M059J (cell line): ENCODE results near the gene PBX1. TPM values are rescaled to one million over a fixed set of nuclear protein-coding genes. Genes with fewer than 3 reads are reported as not detected.
A peak's percentile ranks its signal among the peaks of the same experiment; 100 is the strongest.

Source experiments
- DNase-seq: peaks from one replicate; pipeline ENCODE4 v3.0.0-alpha.2; 2012; ENCODE audit warnings: low read depth
- total RNA-seq: library from RNA; depleted of rRNA; stranded (reverse); fragments of >200 nt; shearing (Covaris generic); gene quantifications from 2 replicates; pipeline ENCODE4 v1.2.3, GENCODE V29; 2014

Gene PBX1
- total RNA-seq, 1 experiment from 2014 or later, result 20.2 TPM

DNA sequence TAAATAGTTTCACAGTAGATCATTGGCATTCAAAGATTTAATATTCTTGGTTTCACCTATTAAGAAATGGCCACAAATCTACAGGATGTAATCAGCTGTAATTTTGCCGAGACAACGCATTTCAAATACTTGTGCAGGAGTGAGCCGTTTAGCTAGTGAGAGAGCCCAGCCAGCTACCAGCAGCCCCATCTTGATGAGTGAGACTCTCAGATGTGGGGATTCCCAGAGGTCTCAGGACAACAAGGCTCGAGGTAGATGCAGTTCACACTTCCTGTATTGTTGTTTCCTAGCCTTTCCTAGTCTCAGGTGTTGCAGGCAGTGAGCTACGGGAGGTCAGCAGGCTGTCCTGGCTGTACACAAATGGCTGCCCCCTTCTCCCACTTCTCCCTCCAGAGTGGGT lies 108.6 kb downstream of the PBX1 start:
- no peak for DNase-seq

DNA sequence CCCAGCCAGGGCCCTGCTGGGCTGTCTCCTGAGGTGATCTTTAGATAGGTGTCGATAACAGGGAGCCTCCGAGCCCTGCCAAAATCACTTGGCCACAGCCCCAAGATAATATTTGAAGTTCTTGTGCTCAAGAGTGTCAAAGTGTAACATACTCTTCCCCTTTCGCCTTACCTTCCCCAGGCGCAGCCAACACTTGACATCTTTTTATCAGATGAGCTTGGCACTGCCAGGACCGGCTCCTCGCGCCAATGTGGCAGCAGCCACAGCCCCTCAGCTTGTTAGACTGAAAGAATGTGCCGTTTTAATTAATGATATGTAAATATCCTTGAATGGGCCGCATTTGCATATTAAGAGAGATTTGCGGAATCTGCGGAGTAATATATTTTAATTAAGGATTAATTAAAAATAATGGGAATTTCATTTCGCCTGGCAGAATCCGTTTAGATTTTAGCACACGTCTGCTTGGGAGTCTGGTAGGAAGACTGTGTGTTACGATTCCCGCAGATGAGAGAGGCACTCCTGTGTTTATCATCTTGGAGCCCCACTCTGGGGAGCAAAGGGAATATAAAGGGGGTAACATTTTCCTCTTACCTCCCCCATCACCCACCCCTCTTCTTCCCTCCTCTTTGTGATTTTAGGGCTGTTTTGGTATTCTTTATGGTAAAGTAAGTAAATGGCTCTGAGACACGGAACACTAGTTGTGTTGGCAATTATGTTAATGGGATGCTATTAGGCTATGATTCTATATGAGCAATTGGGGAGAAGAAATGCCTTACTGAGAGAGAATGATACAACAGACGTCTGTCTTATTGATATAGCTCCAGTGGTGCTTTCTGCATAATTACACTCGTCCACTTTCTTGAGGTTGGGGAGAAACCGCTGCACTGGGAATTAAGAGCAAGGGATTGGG lies 109.8 kb downstream of the PBX1 start:
- DNase-seq, result no peak

DNA sequence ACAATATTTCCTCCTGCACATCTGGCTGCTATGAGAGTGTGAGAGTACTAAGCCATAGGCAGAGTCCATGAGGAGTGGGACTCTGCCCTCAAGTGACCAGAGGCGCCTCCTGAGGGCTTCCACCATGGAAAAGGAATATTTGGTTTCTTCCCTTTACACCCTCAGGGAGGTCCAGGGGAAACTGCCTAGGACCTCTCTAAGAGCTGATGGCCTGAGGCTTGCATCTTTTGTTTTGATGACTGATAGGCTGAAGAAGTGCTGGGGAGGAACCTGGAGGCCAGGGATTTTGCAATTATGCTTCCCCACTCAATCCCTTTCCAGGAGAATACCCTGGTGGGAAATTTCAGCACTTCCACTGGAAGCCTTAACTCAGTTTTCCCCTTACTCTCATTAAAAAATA lies 111.0 kb downstream of the PBX1 start:
- DNase-seq, result no peak

DNA sequence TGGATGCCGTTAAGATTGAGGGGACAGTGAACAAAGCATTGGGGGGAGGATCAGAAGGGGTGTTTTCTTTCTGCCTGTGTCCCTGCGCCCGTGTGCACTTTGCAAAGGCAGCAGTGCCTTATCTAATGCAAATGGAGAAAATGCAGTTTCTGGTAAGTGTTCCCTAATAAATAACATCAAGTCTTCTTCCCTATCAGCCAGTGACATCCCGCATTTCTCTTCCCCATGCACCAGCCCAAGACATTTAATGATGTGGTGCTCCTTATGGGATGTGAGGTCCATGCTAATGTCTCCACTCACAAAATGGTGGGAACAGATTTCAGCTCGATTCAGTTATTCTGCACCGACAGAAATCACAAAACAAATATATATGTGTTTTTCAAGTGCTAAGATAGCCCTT lies 111.8 kb downstream of the PBX1 start:
- DNase-seq, result no peak

DNA sequence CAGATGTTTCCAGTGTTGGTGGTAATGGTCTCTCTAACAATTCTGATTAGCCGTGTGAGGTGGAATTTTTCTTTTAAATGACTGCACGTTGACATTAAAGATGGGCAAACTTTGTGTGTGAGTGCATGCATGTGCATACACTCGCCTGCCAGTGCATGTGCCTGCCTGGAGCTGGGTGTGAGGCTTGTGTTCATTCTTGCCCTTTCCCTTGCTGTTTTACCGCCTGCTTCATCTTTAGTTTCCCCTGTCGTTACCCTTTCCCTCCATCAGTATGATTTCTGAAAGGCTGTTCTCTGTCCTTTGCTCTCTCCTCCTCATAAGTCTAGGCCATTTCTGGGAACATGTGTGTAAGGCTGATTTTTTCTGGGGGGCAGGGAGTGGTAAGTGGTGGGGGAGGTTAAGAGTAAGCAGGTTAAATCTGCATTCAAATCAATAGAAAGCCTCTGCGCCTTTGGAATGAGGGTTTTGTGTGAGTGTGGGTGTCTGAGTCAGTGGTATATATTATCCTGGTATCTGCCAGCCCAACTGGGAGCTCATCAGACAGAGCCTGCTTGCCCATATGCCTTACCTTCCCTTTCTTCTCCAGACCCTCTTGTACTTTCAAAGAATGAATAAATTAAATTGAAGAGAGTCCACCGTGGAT lies 112.5 kb downstream of the PBX1 start:
- no peak for DNase-seq

DNA sequence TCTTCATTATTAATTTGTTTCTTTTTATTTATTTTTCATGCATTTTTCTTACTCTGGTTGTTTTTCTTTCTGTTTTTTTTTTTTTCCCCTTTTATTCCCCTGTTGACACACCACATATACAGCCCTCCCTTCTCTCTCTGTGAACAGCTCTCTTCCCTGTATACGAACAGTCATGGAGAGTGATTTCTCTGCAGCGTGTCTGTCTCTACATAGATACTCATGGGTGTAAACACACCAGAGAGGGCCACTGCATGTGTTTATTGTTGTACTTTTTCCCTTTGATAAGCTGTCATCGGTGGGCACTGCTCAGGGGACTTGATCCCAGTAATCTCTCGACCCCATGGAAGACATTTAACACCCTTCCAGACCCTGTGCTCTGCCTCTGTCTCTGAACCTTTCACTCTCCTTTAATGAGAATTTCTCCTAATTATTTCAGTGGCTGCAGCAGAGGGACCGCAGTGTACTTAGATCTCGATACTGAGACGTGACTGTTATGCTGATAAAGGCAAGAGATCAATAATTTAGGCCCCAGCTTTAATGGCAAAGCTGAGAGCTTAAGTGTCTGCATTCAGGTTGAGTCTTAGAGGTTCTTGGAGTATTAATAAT lies 113.1 kb downstream of the PBX1 start:
- DNase-seq, result no peak

DNA sequence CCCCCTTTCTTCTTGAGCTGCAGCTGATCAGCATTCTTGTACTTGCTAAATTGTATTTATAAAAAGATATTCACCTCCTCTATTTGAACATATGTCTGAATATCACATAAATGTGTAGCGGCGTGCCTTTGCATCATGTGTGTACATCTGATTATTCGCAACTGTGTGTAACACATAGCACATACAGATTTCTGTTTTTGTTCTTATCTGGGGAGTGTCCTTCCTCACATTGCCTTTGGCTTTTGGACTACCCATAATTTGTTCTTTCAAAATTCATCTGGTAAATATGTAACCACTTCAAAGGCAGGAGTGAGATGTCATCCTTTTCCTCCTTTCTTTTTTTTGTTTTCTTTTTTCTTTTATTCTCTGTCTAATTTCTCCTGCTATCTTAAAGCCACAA lies 113.6 kb downstream of the PBX1 start:
- DNase-seq, result no peak

DNA sequence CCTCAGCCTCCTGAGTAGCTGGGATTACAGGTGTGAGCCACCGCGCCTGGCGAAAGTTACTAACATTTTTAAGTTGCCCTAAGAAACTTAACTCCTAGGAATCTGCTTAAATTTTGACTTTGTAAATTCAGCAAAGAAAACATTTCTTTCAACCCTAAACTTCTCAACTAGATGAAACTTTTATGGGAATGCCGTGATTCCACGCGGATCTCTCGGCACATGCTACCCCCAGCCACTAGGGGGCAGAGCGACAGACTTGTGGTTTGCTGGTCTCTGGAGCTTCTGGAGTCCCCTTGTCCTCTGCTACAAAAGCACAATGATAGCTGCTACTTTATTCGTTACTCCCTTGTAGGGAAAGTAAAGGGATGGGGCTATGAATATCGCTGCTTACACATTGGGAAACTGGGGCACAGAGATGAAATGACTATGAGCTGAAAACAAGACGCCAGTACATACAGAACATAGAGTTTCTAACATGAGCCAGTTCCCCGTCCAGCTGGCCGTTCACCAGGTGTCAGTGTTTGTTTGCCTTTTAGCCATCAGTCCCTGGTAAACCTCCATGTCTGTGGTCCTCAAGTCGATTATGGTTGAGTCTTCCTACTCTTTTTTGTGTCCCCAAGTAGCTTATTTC lies 114.7 kb downstream of the PBX1 start:
- no peak for DNase-seq

DNA sequence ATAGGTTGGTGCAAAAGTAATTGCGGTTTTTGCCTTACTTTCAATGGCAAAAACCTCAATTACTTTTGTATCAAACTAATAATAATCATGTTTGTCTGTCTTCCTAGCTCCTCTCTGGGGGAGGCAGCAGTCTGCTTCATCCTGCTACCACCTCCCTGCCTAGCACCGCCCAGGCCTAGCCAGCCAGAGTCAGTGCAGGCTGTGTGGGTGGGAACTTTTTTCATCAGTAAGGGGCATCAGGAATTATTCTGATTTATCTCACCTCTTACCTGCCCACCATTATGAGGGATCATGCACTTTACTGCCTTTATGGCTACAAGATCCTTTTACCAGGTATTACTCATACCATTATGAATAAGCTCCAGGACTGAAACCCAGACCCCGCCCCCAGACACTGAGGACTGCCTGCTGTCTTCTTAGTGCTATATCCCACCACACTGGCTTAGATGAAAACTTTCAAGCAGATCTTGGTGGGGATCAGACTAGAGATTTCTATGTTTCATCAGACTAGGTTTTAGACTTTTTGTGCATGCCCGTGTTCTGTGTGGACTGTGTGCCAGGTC lies 116.4 kb downstream of the PBX1 start:
- DNase-seq, result peak; percentile 54

DNA sequence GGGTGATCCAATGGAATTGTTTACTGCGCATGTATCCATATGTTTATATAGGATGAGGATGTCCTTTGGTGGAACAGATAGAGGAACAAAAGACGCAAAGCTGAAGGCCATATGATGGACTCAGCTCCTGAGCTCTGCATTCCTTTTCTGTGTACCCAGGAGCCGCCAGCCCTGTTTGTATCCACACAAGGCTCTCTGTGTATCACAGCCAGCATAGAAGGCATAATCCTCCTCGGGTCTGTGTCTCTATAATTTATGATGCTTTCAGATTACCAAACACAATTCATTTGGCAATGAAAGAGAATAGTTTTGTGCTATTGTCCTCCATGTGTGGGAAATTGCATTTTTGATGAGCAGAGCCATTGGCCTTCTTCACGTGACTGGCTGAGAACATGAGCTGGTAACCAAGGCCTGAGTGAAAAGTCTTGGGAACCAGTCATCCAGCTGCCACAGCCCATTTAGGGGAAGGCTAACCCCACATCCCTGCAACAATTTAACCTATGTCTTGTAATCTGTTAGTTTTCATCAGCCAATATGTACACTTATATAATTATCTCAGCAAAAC lies 119.2 kb downstream of the PBX1 start:
- no peak for DNase-seq

DNA sequence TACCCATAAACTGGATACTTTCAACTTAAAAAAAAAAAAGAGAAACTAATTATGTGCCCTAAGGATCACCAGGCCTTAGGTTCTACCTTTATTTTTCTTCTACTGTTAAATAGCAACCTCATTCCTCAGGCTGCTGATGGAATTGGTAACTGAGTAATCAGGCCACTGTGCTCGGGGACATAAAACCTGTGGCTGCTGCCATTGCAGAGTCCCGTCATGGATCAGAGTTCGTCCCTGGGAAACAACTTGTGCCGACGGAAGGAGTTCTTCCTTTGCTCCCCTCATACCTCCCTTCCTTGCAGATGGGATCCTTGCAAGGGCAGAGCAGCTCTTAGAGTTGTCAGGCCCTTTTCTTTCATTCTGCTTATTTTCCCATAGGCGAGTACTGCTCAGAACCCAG lies 123.6 kb downstream of the PBX1 start:
- no peak for DNase-seq

DNA sequence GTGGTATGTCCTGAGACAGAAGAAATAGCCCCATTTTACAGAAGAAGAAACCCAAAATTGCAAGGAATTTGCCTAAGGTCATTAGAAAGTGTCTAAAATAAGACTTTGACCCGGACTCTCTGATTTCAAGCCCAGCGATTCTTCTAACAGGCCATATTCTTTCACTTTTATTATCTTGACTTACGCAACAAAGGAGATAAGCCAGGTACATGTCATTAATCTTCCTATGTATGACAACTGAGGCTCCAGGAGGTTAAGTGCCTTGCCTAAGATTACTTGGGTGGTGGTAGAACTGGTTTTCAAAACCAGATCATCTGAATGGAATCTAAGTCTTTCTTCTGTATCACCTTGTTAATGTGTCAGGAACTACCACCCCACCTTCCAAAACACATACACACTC lies 124.3 kb downstream of the PBX1 start:
- DNase-seq, result no peak

DNA sequence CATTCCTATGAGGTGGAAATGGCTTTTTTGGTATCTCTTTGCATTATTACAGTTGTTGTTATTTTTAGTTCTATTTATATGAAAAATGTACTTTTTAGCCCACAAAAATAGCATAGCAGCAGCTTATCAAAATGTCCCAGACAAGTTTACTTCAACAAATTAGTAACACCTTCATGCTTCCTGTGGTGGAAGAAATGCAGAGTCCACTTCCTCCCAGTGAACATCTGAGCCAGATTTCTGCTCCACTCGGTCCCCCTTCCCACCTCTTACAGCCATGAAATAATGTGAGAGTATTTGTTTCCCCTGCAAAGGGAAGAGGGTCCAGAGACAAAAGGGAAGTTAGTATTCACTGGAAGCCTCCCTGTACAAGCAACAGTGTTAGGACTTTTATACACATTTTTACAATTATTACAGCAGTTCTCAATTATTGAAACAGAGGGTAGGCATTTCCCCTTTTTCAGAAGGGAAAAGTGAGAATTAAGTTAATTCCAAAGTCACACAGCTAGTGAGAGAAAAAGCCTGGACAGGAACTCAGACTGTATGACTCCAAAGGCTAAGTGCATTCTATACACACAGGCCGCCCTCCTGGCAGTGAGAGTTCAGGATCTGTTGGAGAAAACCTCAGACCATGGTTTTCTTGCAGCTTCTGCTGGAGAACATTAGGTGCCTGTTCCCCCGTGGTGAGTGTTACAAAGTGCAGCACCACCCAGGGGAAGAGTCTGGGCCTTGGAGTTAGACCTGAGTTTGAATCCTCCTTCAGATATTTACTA lies 126.5 kb downstream of the PBX1 start:
- no peak for DNase-seq

DNA sequence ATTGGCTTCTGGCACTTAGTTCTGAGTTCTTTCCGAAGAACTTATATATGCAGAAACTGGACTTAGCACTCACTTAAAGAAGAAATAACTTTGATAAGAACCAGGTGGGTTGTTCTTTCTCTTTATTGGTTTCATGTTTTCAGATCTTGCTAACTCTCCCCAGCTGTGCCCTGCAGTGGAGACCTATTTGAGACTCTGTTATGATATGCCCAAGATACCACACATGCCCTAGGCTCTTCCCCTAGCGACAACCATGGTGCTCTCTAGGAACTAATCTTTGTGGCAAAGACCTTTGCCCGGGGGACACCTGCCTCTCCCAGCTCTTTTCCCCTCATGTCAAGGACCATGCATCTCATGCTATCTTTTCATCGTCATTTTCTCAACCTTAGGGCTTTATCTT lies 128.8 kb downstream of the PBX1 start:
- no peak for DNase-seq

DNA sequence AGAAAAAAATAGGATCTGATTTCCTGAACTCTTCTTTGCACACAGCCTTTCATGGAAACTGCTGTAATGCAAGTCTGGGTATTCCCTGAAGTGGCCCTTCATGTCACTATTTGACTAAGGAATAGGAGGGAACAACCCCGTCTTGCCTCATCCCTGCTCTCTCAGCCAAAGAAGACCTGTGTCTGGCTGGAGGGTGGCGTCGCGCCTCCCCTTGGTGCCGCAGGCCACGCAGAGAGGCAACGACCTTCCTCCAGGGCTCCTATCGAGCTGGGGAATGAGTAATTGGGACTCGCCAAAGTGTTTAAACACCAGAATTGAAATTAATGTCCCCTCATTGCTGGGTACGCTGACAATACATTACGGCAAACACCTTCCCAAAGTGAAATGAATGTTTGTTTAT lies 129.8 kb downstream of the PBX1 start:
- DNase-seq, result no peak

DNA sequence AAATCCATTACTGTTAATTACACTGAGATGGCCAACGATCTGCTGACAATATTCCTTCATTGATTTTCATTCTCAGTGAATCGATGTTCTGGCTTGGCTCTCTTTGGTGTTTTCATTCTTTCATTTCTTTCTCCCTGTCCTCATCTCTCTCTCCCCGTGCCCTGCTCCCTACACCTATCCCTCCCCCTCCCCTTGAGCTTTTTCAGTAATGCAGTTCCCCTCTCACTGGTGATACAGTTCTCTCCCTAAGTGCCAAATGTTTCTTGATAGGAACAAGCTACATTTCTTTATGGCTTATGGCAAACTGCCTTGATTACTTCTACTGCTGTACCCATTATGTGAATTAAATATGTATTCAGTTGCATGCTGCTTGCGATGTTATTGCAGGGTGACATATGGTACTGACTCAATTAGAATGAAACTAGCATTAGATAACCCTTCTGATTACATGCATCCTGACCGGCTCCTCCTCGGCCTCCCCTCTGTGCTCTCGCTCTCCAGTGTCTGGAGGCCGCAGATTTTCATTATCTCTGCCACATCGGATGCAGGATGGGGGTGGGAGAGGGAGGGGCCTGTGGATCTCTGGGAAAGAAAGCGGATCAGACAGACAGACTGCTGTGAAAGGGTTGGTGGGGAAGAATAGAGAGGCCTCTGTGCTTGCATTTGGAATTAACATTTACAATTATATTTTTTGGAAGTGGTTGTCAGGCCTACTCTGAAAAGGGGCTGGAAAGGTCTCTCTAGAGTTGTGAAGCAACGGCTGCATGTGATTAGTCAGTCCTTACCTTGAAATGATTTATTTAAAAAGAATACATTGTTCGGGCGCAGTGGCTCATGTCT lies 130.9 kb downstream of the PBX1 start:
- DNase-seq, result no peak

DNA sequence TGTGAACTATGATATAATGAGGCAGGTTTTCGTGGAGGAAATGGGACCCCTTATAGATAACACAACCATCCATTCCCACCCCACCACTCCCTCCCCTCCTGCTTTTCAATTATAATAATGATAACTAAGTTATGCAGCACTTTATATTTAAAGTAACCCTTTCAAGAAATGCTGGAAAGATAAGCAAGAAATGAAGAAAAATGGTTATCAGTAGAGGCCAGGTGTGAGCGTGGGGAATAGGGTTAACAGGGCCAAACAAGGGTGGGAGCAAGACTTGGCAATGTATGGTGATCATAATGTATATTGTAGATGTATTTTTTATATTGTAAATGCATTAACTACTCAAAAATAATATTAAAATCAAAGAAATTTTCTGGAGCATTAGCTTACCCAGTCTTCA lies 133.4 kb downstream of the PBX1 start:
- DNase-seq, result no peak

DNA sequence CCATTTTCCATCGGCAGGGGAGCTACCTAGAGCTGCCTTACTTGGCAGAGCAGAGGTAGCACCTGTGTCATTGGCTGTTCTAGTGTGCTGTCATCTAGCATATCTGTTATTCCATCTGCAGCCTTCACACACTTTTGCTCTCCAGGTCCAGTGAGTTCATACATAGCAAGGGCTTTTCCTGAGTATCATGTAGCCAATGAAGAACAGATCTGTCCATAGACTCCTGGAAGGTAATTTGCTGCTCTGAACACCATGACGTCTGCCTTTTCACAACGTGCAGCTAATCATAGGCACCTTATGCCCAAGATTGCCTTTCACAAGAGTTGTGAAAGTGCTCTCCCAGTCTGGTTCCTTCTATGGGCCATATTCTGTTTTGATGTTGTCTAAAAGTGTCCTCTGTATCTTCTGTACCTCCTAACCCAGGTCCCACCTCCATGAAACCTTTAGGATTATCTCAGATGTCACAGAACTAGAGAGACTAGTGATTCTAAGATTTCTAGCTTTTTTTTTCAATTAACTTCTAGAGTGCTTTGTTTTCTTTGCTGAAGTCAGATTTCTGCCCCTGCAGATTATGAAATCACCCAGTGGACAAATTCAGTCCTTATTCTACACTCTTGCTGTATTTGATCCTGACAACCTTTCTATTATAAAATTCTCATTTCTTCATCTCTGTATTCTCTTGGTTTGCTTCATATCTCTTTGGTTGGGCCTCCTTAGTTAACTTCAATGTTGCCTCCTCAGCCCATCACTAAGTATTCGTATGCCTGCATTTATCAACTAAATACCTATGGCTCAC lies 134.8 kb downstream of the PBX1 start:
- DNase-seq, result no peak

DNA sequence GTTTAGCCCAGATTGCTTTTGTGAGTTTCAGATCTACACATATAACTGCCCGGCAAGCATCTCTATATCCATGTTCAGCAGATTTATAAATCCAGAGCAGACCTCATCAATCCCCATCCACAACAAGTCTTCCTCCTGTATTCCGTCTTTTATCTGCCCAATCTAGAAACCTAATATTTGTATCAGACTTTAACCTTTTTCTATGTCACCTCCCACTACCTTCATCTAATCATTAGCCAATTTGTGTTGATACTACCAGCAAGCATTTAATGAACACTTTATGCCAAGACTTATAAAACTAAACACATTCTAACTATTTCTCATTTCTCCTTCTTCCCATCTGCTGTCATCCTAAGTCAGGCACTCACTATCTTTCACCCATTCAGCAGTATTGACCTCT lies 135.5 kb downstream of the PBX1 start:
- no peak for DNase-seq
